H9 (cell line): ENCODE results near the gene TIMP1. TPM values are rescaled to one million over a fixed set of nuclear protein-coding genes. Genes with fewer than 3 reads are reported as not detected.

Experiments
- DNase-seq: peaks from one replicate; pipeline ENCODE4 v3.0.0-alpha.2; 2017
- H2AFZ ChIP-seq: one replicate; pipeline ENCODE4 v1.6.1; 2013; ENCODE audit warnings: mild to moderate bottlenecking, low read length, control low read depth, moderate library complexity
- H2AK5ac ChIP-seq: 2 replicates; pipeline ENCODE4 v1.6.1; 2013; ENCODE audit warnings: low read length, control low read depth, mixed read lengths; ENCODE audit not compliant: insufficient read length
- H2BK120ac ChIP-seq: one replicate; pipeline ENCODE4 v1.6.1; 2013; ENCODE audit warnings: low read depth, mild to moderate bottlenecking, low read length, control low read depth, inconsistent platforms; ENCODE audit not compliant: poor library complexity, severe bottlenecking
- H2BK12ac ChIP-seq: 2 replicates; pipeline ENCODE4 v1.6.1; 2013; ENCODE audit warnings: low read length, control low read depth, mixed read lengths, low read depth; ENCODE audit not compliant: insufficient read length
- H2BK15ac ChIP-seq: 2 replicates; pipeline ENCODE4 v1.6.1; 2013; ENCODE audit warnings: low read depth, low read length, control low read depth
- H2BK20ac ChIP-seq: one replicate; pipeline ENCODE4 v1.6.1; 2013; ENCODE audit warnings: low read depth, mild to moderate bottlenecking, low read length, control low read depth, inconsistent platforms; ENCODE audit not compliant: poor library complexity, severe bottlenecking
- H2BK5ac ChIP-seq: 2 replicates; pipeline ENCODE4 v1.6.1; 2013; ENCODE audit warnings: low read length, control low read depth, mixed read lengths; ENCODE audit not compliant: insufficient read length
- H3K14ac ChIP-seq: 2 replicates; pipeline ENCODE4 v1.6.1; 2013; ENCODE audit warnings: low read length, control low read depth; ENCODE audit not compliant: insufficient read depth
- H3K18ac ChIP-seq: 2 replicates; pipeline ENCODE4 v1.6.1; 2013; ENCODE audit warnings: low read depth, mild to moderate bottlenecking, mixed read lengths, low read length, control low read depth; ENCODE audit not compliant: insufficient read length
- H3K23ac ChIP-seq: 2 replicates; pipeline ENCODE4 v1.6.1; 2013; ENCODE audit warnings: low read length, control low read depth, mixed read lengths, low read depth; ENCODE audit not compliant: insufficient read length
- H3K23me2 ChIP-seq: 2 replicates; pipeline ENCODE4 v1.6.1; 2013; ENCODE audit warnings: low read depth, mild to moderate bottlenecking, mixed read lengths, low read length, control low read depth; ENCODE audit not compliant: insufficient read length, poor library complexity, severe bottlenecking
- H3K27ac ChIP-seq: 2 replicates; pipeline ENCODE4 v1.5.1; 2013; ENCODE audit warnings: low read length, control low read depth, mixed read lengths, low read depth; ENCODE audit not compliant: insufficient read length
- H3K27me3 ChIP-seq: 2 replicates; pipeline ENCODE4 v1.6.1; 2013; ENCODE audit warnings: low read length, control low read depth, inconsistent platforms; ENCODE audit not compliant: insufficient read depth
- H3K4ac ChIP-seq: 2 replicates; pipeline ENCODE4 v1.6.1; 2013; ENCODE audit warnings: low read depth, mild to moderate bottlenecking, control low read depth, inconsistent platforms, low read length, moderate library complexity
- H3K4me1 ChIP-seq: 2 replicates; pipeline ENCODE4 v1.6.1; 2013; ENCODE audit warnings: low read length, control low read depth, inconsistent platforms; ENCODE audit not compliant: insufficient read depth
- H3K4me2 ChIP-seq: 2 replicates; pipeline ENCODE4 v1.6.1; 2013; ENCODE audit warnings: low read length, control low read depth, mixed read lengths; ENCODE audit not compliant: insufficient read length, insufficient read depth
- H3K56ac ChIP-seq: 2 replicates; pipeline ENCODE4 v1.6.1; 2013; ENCODE audit warnings: low read depth, mild to moderate bottlenecking, mixed read lengths, low read length, control low read depth; ENCODE audit not compliant: insufficient read length
- H3K79me1 ChIP-seq: 2 replicates; pipeline ENCODE4 v1.6.1; 2013; ENCODE audit warnings: low read depth, mild to moderate bottlenecking, moderate library complexity, low read length, control low read depth, inconsistent platforms; ENCODE audit not compliant: insufficient read depth, poor library complexity, severe bottlenecking
- H3K79me2 ChIP-seq: 2 replicates; pipeline ENCODE4 v1.6.1; 2013; ENCODE audit warnings: low read length, control low read depth, inconsistent platforms; ENCODE audit not compliant: insufficient read depth
- H3K9ac ChIP-seq: 2 replicates; pipeline ENCODE4 v1.6.1; 2013; ENCODE audit warnings: low read length, control low read depth, mixed read lengths; ENCODE audit not compliant: insufficient read length; ENCODE audit errors: extremely low read depth
- H3K9me3 ChIP-seq: one replicate; pipeline ENCODE4 v1.6.1; 2013; ENCODE audit warnings: low read depth, low read length, inconsistent platforms; ENCODE audit not compliant: control insufficient read depth
- H3T11ph ChIP-seq: one replicate; pipeline ENCODE4 v1.6.1; 2013; ENCODE audit warnings: mild to moderate bottlenecking, low read length, control low read depth, inconsistent platforms
- H4K20me1 ChIP-seq: one replicate; pipeline ENCODE4 v1.6.1; 2013; ENCODE audit not compliant: control insufficient read depth, insufficient read length, insufficient read depth
- H4K5ac ChIP-seq: 2 replicates; pipeline ENCODE4 v1.6.1; 2013; ENCODE audit warnings: low read depth, mild to moderate bottlenecking, mixed read lengths, low read length, control low read depth; ENCODE audit not compliant: insufficient read length
- H4K8ac ChIP-seq: replicated peaks from 2 replicates; pipeline ENCODE4 v1.6.1; 2013; ENCODE audit warnings: low read length, control low read depth, mixed read lengths, low read depth; ENCODE audit not compliant: insufficient read length
- H4K91ac ChIP-seq: 2 replicates; pipeline ENCODE4 v1.6.1; 2013; ENCODE audit warnings: low read depth, mild to moderate bottlenecking, moderate library complexity, mixed read lengths, low read length, control low read depth; ENCODE audit not compliant: insufficient read length
- H3K27ac Mint-ChIP-seq, 3 experiments: 2 replicates in 2 of 3; 3 replicates in 1 of 3; pipeline ENCODE4 v1.8.0; 2020 to 2021; ENCODE audit warnings: mixed read lengths in 3 of 3, mild to moderate bottlenecking in 1 of 3, moderate library complexity in 1 of 3
- H3K27me3 Mint-ChIP-seq: 2 replicates; pipeline ENCODE4 v1.8.0; 2021; ENCODE audit warnings: low read depth, mild to moderate bottlenecking, moderate library complexity, mixed read lengths
- H3K36me3 Mint-ChIP-seq, 3 experiments: 2 replicates in 2 of 3; 3 replicates in 1 of 3; pipeline ENCODE4 v1.8.0; 2020 to 2021; ENCODE audit warnings: low read depth in 3 of 3, mixed read lengths in 3 of 3; ENCODE audit not compliant: insufficient read depth in 1 of 3
- H3K4me1 Mint-ChIP-seq, 2 experiments: 2 replicates each; pipeline ENCODE4 v1.8.0; 2020; ENCODE audit warnings: mixed read lengths in 2 of 2
- H3K4me3 Mint-ChIP-seq, 2 experiments: 2 replicates in 1 of 2; 3 replicates in 1 of 2; pipeline ENCODE4 v1.8.0; 2020 to 2021; ENCODE audit warnings: mild to moderate bottlenecking in 2 of 2, mixed read lengths in 2 of 2, moderate library complexity in 1 of 2
- H3K9me3 Mint-ChIP-seq, 2 experiments: 2 replicates in 1 of 2; 3 replicates in 1 of 2; pipeline ENCODE4 v1.8.0; 2020; ENCODE audit warnings: mild to moderate bottlenecking in 2 of 2, mixed read lengths in 2 of 2, moderate library complexity in 1 of 2
- CTCF ChIP-seq: fragments of 200-600 bp; sonication (generic); conservative IDR thresholded peaks from 3 replicates; pipeline ENCODE4 v1.8.0; 2021; ENCODE audit warnings: antibody characterized with exemption, mild to moderate bottlenecking
- WGBS: extraction: QIAGEN DNeasy Blood & Tissue Kit; methylation state at CpG from one replicate; pipeline ENCODE4 v1.1.7; 2013; ENCODE audit warnings: missing lambda C conversion rate, low lambda C conversion rate, mixed read lengths; ENCODE audit not compliant: insufficient read length; ENCODE audit errors: extremely low coverage; 5-methylcytosine and 5-hydroxymethylcytosine counted together
- total RNA-seq: library from RNA; stranded (reverse); gene quantifications from 2 replicates; pipeline ENCODE4 v1.2.1, GENCODE V29; 2021

The TIMP1 gene
- total RNA-seq, 1 experiment from 2014 or later: 65.1 TPM

GRCh38 chrX:47571896-47572295, 10.3 kb upstream of the TIMP1 start:
- WGBS: no CpG with 5 or more reads among the region's 13 CpGs

More at GRCh38 chrX:47571896-47572295, 10.3 kb upstream of the TIMP1 start:
- Histone ChIP-seq H3K27ac (no peak overlapping the region), H2BK5ac (no peak overlapping the region), H3T11ph (no peak overlapping the region), H3K79me1 (no peaks in the 10 kb centered on the region), H2BK120ac (no peak overlapping the region), H2AK5ac (no peak overlapping the region), H2BK15ac (no peak overlapping the region), H3K14ac (no peak overlapping the region), H3K79me2 (no peaks in the 10 kb centered on the region), H3K9me3 (peaks cover 51% of the 10 kb centered on the region), H4K5ac (no peak overlapping the region), H2BK20ac (no peak overlapping the region), H3K27me3 (no peaks in the 10 kb centered on the region), H3K4me2 (no peak overlapping the region), H3K23me2 (no peaks in the 10 kb centered on the region), H3K23ac (no peak overlapping the region), H4K8ac (no peak overlapping the region), H2BK12ac (no peak overlapping the region), H2AFZ (no peak overlapping the region), H4K91ac (no peak overlapping the region), H3K18ac (no peak overlapping the region), H3K9ac (no peak overlapping the region), H3K4ac (no peak overlapping the region), H4K20me1 (no peaks in the 10 kb centered on the region), H3K4me1 (peaks cover 3% of the 10 kb centered on the region; the same call in 1 of the 2 replicates), H3K56ac (no peak overlapping the region)
- TF ChIP-seq CTCF: no peak
- Mint-ChIP-seq H3K4me1 (peaks cover 13 to 26% of the 10 kb centered on the region in 2 experiments), H3K4me3 (no peak overlapping the region; a peak in 1 of 5 replicates), H3K27ac (no peak overlapping the region; a peak in 1 of 7 replicates), H3K36me3 (peaks cover 46 to 65% (median 59%) of the 10 kb centered on the region in 3 experiments), H3K27me3 (peaks cover 3% of the 10 kb centered on the region; the same call in 1 of the 2 replicates), H3K9me3 (peaks cover 85 to 90% of the 10 kb centered on the region in 2 experiments)
- DNase-seq: no peak
